PC-3 (cell line): ENCODE data around the gene PPP2R1B.

Experiments
- EZH2 ChIP-seq: fragments of 300-600 bp; sonication (generic); IDR thresholded peaks from one replicate; pipeline ENCODE4 v1.6.1; 2017; ENCODE audit warnings: antibody characterized with exemption, mild to moderate bottlenecking, low read length; ENCODE audit not compliant: unreplicated experiment
- TF ChIP-seq, protein P1 (sequence below): fragments of 300-600 bp; sonication (generic); conservative IDR thresholded peaks from 2 replicates; pipeline ENCODE4 v1.5.1; 2017; ENCODE audit warnings: antibody characterized with exemption, low read depth, mild to moderate bottlenecking, low read length

GRCh38 chr11:111797145-111797581, 31.0 kb upstream of the PPP2R1B start:
- TF ChIP-seq, protein P1, sequence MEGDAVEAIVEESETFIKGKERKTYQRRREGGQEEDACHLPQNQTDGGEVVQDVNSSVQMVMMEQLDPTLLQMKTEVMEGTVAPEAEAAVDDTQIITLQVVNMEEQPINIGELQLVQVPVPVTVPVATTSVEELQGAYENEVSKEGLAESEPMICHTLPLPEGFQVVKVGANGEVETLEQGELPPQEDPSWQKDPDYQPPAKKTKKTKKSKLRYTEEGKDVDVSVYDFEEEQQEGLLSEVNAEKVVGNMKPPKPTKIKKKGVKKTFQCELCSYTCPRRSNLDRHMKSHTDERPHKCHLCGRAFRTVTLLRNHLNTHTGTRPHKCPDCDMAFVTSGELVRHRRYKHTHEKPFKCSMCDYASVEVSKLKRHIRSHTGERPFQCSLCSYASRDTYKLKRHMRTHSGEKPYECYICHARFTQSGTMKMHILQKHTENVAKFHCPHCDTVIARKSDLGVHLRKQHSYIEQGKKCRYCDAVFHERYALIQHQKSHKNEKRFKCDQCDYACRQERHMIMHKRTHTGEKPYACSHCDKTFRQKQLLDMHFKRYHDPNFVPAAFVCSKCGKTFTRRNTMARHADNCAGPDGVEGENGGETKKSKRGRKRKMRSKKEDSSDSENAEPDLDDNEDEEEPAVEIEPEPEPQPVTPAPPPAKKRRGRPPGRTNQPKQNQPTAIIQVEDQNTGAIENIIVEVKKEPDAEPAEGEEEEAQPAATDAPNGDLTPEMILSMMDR, result no peak
- no peak for TF ChIP-seq EZH2
